HG03060 (cell line): ENCODE data around the gene CORO7.

ENCODE experiments used
- ATAC-seq: cut with Tn5 transposase; IDR thresholded peaks from one replicate; pipeline ENCODE4 v1.9.1; 2021; ENCODE audit warnings: low read depth, moderate number of reproducible peaks; ENCODE audit not compliant: unreplicated experiment

The CORO7 gene

DNA sequence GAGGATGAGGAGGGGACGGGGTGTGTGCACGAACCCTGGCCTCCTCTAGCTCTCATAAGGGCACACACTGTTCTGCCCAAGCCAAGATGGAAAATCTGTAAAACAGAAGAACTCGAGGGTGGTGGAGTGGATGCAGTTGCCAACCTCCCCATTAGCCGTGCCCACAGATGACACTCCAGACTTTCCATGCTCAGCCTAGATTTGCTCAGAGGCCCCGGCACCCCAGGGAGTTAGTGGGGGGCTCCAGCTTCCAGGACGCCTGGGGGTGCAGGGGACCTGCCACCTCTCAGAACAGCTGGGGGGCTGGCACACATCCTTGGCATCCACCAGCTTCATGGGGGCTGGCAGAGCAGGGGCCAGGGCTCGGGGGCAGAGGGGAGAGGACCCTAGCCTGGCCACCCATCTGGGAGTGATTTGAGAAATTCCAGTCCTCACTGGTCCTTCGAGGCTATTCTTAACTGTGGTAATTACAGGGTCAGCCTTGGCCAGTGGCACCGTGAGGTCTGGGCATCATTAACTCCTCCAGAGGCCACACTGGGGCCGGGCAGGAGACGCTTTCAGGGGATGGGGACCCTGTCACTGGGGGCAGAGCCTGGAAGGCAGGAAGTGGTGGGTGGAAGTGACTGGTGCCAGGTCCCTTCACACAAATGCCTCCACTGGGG lies 30.5 kb downstream of the CORO7 start:
- ATAC-seq = no peak

DNA sequence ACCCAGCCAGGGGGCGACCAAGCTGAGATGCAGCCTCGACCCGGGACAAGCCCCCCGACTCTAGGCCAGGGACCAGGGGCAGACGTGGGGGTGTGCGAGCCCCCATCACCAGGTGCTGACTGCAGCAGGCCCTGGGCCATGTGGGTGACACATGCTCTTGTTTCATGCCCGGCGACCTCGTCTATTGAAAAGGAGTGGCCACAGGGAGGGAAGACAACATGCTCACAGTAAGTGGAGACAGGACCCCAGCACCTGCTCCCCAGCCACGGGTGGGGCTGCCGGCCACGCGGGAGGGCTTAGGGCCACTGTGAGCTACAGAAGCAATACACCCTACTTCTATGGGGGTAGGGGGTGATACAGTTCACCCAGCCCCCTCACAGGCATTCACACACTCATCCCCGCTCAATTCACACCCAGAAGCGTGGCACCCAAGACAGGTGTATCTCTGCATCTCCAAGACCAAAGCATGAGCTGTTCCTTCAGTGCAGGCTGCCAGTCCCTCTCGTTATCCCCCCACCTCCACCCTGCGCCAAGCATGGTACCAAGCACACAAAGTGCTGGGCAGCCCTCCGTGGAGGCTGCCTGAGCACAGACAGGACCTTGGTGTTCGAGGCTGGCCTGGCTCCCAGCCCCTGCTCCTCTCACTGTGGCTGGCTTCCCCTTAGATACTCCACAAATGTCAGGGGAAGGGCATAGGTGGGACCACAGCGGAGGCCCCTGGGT lies 31.2 kb downstream of the CORO7 start:
- ATAC-seq = no peak

DNA sequence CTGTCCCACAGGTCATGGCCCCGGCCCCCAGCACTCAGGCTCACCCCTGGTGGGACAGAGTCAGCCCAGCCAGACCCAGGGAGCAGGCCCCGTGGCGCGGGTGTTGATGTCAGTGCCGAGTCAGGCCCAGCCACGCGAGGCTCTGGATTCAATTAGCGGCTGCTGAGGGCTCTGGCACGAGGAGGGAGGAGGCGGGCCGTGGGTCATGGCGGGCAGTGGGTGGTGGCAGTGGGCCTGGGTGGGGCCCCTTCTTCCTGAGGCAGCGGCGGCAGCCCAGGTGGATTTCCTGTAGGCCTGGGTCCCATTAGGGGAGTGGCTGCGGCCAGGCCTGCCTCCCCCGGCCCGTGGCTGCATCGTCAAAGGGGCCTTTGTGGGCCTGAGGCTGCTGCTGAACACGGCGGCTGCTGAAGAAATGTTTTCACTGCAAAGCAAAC lies 31.9 kb downstream of the CORO7 start:
- ATAC-seq = no peak

DNA sequence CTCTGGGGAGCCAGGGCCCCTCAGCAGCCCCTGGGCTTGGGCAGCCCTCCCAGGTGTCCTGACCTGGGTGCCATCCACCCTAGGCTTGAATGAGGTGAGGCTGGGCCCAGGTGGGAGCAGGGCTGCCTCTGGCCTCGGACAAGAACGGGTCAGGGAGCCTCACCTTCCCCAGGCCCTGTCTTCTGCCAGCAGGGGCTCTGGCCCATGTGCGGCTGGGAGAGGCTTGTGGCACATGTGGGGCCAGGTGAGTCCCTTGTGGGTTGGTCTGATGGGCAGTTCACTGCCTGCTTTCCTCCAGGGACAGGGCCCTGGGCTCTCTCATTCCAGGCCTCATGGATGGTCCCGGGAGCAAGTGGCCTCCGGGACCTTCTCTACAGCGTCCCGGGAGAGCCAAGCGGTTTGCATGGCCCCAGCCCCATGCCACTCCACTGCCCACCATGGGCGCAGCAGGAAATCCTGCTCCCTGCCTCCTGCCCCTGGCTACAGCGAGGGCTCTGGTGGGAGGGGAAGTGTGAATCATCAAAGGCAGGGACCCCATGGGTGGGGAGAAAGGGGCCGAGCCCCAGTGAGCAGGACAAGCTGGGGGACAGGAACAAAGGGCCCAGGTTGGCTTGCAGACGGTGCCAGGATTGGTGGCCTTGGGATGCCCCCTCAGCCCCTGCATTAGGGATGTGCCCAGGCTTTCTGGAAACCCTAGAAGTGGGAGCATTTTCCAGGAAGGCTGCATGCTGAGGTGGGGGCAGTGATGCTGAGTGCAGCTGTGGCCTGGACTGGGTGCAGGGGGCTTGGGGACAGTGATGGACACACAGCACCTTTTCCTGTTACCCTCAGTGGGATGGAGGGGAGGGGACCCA lies 32.6 kb downstream of the CORO7 start:
- no peak for ATAC-seq

DNA sequence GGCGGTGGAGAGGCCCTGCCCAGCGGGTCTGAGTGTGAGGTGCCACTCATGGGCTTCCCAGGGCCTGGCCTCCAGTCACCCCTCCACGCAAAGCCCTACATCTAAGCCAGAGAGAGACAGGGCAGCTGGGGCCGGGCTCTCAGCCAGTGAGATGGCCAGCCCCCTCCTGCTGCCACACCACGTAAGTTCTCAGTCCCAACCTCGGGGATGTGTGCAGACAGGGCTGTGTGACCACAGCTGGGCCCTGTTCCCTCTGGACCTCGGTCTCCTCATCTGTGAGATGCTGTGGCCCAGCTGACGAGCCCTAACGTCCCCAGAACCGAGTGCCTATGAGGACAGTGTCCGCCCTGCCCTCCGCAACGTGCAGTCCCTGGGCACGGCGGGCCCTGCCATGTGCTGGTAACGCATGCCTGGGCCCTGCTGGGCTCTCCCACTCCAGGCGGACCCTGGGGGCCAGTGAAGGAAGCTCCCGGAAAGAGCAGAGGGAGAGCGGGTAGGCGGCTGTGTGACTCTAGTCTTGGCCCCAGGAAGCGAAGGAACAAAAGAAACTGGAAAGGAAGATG lies 33.5 kb downstream of the CORO7 start:
- ATAC-seq = no peak

DNA sequence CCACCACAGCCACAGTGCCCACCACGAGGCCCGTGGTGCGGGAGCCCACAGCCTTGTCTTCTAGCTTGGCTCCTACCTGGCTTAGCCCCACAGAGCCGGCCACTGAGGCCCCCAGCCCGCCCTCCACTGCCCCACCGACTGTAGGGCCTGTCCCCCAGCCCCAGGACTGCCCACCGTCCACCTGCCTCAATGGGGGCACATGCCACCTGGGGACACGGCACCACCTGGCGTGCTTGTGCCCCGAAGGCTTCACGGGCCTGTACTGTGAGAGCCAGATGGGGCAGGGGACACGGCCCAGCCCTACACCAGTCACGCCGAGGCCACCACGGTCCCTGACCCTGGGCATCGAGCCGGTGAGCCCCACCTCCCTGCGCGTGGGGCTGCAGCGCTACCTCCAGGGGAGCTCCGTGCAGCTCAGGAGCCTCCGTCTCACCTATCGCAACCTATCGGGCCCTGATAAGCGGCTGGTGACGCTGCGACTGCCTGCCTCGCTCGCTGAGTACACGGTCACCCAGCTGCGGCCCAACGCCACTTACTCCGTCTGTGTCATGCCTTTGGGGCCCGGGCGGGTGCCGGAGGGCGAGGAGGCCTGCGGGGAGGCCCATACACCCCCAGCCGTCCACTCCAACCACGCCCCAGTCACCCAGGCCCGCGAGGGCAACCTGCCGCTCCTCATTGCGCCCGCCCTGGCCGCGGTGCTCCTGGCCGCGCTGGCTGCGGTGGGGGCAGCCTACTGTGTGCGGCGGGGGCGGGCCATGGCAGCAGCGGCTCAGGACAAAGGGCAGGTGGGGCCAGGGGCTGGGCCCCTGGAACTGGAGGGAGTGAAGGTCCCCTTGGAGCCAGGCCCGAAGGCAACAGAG lies 34.2 kb downstream of the CORO7 start:
- no peak for ATAC-seq

DNA sequence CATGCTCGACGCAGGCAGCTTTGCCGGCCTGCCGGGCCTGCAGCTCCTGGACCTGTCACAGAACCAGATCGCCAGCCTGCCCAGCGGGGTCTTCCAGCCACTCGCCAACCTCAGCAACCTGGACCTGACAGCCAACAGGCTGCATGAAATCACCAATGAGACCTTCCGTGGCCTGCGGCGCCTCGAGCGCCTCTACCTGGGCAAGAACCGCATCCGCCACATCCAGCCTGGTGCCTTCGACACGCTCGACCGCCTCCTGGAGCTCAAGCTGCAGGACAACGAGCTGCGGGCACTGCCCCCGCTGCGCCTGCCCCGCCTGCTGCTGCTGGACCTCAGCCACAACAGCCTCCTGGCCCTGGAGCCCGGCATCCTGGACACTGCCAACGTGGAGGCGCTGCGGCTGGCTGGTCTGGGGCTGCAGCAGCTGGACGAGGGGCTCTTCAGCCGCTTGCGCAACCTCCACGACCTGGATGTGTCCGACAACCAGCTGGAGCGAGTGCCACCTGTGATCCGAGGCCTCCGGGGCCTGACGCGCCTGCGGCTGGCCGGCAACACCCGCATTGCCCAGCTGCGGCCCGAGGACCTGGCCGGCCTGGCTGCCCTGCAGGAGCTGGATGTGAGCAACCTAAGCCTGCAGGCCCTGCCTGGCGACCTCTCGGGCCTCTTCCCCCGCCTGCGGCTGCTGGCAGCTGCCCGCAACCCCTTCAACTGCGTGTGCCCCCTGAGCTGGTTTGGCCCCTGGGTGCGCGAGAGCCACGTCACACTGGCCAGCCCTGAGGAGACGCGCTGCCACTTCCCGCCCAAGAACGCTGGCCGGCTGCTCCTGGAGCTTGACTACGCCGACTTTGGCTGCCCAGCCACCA lies 35.1 kb downstream of the CORO7 start:
- no peak for ATAC-seq

DNA sequence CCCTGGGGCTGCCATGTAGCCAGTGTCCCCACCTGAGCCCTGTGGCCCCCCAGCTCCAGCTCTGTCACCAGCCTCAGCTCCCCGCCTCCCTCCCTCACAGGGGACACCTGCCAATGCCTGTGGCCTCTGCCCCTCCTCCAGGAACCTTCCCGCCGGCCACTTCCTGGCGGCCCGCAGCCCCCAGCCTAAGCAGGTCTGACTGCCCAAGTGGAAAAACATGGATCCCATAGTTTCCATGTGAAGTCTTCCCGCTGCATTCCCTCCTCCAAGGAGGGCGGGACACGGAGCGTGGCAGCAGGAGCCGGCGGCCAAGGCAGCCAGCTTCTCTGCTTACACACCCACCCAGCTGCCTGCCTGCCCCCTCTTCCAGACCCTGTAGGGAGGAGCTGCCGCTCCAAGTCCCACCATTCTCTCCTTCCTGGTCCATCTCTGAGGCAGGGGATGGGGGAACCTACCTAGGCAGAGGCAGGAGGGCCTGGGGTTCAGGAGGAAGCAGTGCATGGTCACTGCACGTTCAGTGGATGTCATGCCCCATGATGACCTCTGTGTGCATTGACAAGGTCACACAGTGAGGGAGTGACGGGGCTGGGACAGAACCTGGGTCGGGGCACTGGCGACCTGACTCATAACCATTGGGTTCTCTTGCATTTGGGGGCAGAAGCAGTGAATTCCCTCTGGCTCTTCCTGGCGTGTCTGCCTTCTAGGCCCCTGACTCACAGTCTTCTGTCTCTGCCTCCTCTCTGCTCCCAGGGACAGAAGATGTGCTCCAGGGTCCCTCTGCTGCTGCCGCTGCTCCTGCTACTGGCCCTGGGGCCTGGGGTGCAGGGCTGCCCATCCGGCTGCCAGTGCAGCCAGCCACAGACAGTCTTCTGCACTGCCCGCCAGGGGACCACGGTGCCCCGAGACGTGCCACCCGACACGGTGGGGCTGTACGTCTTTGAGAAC lies 36.0 kb downstream of the CORO7 start:
- ATAC-seq = no peak

DNA sequence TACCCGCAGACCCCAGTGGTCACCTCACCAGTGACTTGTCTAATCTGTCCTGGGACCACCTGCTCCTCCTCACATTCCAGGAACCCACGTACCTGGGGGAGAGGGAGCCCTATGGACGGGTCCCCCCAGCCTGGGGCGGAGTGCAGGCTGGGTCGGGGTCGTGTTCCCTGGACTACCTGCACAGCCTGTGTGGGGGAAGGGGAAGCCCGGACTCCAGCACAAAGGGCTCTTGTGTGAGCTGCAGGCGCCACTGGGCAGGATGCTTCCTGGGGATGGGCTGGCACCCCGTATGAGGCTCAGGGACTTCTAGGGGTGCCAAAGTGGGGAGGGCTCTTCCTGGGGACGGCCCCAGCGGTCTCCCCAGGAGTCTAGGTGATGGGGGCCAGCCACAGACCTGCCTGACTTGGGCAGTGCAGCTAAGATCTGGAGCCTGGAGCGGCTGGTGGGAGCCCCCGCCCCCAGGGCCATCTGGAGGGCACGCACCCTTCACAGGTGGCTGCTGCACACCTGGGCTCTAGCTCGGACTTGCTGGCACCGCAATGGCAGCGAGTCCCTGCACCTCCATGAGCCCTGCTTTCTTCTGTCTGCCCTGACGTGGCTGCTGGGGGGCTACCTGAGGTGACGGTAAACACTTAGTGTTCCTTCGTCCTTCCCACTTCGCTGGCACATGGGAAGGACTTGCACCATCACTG lies 37.3 kb downstream of the CORO7 start:
- ATAC-seq = no peak

DNA sequence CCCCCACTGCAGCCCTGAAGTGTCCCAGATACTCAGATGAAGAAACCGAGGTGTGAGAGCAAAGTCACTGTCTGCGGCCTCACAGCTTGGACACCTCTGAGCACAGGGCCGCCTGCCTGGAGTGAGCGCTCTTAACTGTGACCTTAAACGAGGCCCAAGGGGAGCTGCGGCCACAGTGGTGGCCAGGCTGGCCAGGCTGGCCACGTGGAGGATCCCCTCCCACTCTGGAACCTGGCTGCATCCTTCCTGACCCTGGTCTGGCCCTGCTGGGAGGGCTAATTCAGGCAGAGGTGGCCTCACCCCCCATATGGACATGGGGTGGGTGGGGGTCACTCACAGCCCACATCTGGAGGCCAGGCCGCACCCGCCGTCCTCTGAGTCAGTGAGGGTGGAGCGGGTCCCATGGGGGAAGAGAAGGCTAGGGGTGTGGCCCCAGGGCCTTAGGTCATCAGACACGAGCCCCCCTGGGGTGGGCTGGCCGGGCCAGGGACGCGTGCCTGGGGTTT lies 38.2 kb downstream of the CORO7 start:
- no peak for ATAC-seq

DNA sequence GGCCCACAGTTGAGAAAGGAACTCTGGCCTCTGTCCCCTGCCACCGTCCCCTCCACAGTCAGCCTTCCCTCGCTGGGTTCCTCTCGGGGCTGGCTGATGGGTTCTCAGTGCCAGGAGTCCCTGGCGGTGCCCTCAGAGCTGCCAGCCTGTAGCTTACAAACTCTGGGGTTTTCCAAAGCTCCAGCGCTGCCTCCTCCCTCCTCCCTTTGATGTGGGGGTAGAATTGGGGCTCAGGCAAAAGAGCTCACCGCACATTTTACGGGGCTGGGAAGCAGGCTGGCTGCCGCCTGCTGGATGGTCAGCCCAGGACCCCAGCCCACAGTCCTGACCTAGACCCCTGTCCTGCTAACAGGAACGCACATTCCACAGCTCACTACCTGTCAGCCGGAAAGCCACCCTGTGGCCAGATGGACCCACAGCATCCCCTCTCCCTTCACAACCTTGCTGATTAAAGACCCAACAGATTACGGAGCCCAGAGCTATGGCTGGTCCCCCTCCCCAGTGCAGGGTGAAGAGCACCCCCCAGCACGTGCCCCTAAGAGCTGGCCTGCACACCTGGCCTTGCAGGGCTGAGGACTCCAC lies 38.7 kb downstream of the CORO7 start:
- ATAC-seq = no peak

DNA sequence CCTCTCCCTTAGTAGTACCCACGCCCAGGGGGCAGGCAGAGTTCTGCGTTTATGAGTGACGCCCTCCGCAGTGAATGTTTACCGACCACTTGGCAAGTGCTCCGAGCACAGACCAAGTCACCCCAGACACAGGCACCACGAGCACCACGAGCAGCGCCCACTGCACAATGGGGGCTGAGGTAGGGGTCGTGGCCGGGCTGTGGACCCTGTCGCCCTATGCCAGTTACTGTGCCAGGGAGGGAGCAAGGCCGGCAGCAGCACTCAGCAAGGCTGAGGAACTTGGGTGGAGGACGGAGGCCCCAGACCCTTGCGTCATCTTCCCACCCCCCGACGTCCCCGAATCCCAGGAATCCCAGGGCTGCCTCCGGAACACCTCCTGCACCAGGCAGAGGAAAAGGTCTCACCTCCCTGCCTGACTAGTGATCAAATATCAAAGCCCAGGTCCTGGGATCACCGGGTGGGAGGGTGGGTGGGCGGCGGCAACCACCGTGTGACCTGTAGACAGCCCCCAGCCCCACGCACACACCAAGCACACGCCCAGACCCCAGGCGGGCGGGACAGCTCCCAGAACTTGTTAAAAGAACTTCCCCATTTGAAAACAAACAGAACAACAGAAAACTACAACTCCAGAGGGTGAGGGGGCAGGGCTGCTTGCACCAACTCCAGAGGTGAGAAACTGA lies 39.4 kb downstream of the CORO7 start:
- no peak for ATAC-seq

DNA sequence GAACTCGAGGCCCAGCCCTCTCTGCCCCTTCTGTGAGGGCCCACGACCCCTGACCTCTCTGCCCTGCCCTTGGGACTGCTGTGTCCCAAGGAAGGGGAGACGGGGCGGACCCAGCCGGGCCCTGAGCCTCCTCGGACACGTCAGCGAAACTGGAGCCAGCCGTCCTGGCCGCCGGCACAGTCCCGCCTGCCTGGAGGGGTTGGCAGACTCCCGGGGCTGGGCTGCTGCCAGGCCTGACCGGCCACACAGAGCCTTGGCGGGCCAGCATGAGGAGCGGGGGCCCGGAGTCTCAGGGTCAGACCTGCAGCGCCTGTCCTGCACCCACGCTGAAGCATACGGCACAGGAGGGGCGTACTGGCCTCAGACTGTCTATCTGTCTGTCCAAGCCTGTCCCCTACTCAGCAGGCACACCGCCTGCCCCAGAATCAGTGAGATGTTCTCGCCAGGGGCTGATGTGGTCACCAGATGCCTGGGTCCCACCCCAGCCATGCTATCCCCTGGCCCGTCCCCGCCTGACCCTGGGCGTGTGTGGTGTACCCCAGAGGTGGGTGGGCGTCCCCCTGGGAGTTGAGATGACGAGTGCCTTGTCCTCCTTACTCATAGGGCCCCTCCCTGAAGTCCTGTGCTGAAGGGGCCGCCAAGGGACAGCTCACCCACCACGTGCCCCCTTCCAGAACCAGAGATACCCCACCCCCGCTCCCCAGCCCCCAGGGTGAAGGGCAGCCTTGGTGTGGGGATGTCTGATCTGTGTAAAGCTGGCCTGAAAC lies 40.1 kb downstream of the CORO7 start:
- ATAC-seq = no peak

DNA sequence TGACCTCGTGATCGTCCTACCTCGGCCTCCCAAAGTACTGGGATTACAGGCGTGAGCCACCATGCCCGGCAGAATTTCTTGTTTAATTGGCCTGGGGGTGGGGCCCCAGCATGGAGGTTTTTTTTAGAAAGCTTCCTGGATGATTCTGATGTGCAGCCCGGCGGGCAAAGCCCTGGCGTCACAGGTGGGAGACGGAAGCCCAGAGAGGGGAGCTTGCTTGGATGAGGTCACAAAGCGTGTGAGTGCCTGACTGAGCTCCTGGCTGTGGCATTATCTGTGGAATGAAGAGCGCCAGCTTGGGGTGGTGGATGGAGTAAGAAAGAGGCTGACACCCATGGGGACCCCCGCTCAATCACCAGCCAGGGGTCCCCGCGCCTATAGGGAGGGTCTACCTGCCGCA lies 40.7 kb downstream of the CORO7 start:
- ATAC-seq = no peak

DNA sequence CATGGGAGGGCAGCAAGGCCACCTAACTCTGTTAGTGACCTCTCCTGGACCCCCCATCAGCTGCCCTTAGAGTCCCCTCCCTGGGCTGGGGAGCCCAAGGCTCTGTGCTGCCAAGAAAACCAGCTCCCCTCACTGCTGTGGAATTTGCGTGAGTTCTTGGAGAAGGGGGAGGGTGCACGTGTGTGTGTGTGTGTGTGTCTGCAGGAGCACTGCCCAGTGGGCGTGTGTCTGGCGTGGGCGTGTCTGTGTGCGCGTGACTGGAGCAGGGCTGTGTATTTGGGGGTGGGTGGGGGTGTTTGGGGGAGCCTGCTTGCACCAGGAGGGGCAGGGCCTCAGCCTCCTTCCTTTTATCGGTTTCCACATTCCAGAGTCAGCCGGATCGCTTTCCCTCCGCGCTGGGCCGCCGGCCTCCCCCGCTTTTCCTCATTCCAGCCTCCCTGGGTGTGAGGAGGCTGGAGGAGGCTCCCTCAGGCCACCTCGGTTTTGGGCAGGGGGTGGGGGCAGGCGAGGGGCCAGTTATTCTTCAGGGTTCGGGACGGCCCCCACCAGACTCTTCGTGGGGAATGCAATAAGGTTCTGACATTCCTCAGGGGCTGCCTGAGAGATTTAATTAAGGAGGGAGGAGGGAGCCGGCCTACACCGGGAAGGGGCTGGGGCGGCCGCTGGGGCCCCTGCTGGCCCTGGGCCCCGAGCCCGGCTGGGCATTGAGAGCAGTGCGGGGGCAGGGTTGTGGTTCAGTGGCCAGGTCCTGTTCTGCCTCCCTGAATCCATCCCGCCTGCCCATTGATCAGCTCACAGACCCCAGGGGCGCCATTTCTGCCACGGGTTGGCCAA lies 42.3 kb downstream of the CORO7 start:
- ATAC-seq = no peak
